PC-3 (cell line): ENCODE results near the gene SPATA33. TPM values are rescaled to one million over a fixed set of nuclear protein-coding genes. Genes with fewer than 3 reads are reported as not detected.
"Not testable (repeated sequence)": the region's sequence is repeated elsewhere in the genome, so short reads cannot be mapped to it uniquely, and the experiment has no call there.

Experiments used
- ATAC-seq: fragments of 200-7000 bp; cut with Tn5 transposase; 2 replicates; pipeline ENCODE4 v1.9.1; 2020; ENCODE audit warnings: mild to moderate bottlenecking, moderate library complexity
- BruUV-seq: library from RNA; stranded (reverse); fragments of 400-500 nt; replicated peaks from 2 replicates; lab custom pipeline; 2021; lab: Mats Ljungman, UMichigan
- CTCF ChIA-PET: fragments of 300-600 bp; sonication (Branson Sonifier 250); formaldehyde crosslinking; loops from one replicate; lab custom pipeline; 2022; ENCODE audit warnings: antibody characterized with exemption; lab: Charles Lee
- POLR2A ChIA-PET: fragments of 300-600 bp; sonication (Branson Sonifier 250); formaldehyde crosslinking; loops from one replicate; lab custom pipeline; 2022; ENCODE audit warnings: antibody characterized with exemption; ENCODE audit not compliant: unreplicated experiment; lab: Charles Lee
- DNase-seq: peaks from one replicate; pipeline ENCODE4 v3.0.0-alpha.2; 2015
- H2AFZ ChIP-seq: fragments of 300-600 bp; sonication (generic); 2 replicates; pipeline ENCODE4 v1.6.0; 2016; ENCODE audit warnings: antibody characterized with exemption, low read length
- H3F3A ChIP-seq: fragments of 300-600 bp; sonication (generic); one replicate; pipeline ENCODE4 v1.6.0; 2017; ENCODE audit warnings: antibody characterized with exemption, low read length, control low read depth, mild to moderate bottlenecking; ENCODE audit not compliant: unreplicated experiment
- H3K27ac ChIP-seq: fragments of 300-600 bp; sonication (generic); 2 replicates; pipeline ENCODE4 v1.5.1; 2016; ENCODE audit warnings: mild to moderate bottlenecking, low read length
- H3K27me3 ChIP-seq: fragments of 300-600 bp; sonication (generic); 2 replicates; pipeline ENCODE4 v1.6.1; 2016; ENCODE audit warnings: low read length, mixed read lengths
- H3K36me3 ChIP-seq: fragments of 300-600 bp; sonication (generic); 2 replicates; pipeline ENCODE4 v1.6.1; 2016; ENCODE audit warnings: low read depth, mixed run types, low read length, mixed read lengths
- H3K4me1 ChIP-seq: fragments of 300-600 bp; sonication (generic); 2 replicates; pipeline ENCODE4 v1.5.1; 2016; ENCODE audit warnings: low read length; ENCODE audit not compliant: insufficient read depth
- H3K4me2 ChIP-seq: fragments of 300-600 bp; sonication (generic); 2 replicates; pipeline ENCODE4 v1.6.0; 2016; ENCODE audit warnings: low read length
- H3K4me3 ChIP-seq: fragments of 300-600 bp; sonication (generic); 2 replicates; pipeline ENCODE4 v1.5.1; 2016; ENCODE audit warnings: mild to moderate bottlenecking, low read length, mixed read lengths
- H3K79me2 ChIP-seq: fragments of 300-600 bp; sonication (generic); 2 replicates; pipeline ENCODE4 v1.6.1; 2017; ENCODE audit warnings: low read length, mixed read lengths
- H3K9ac ChIP-seq: fragments of 300-600 bp; sonication (generic); 2 replicates; pipeline ENCODE4 v1.6.0; 2016; ENCODE audit warnings: mild to moderate bottlenecking, low read length
- H3K9me2 ChIP-seq: fragments of 300-600 bp; sonication (generic); replicated peaks from 2 replicates; pipeline ENCODE4 v1.6.1; 2016; ENCODE audit warnings: mixed run types, low read length, mixed read lengths
- H3K9me3 ChIP-seq: fragments of 300-600 bp; sonication (generic); 2 replicates; pipeline ENCODE4 v1.6.1; 2016; ENCODE audit warnings: low read length, mixed read lengths
- H4K20me1 ChIP-seq: fragments of 300-600 bp; sonication (generic); 2 replicates; pipeline ENCODE4 v1.6.1; 2016; ENCODE audit warnings: low read length, mixed read lengths
- EZH2 ChIP-seq: fragments of 300-600 bp; sonication (generic); IDR thresholded peaks from one replicate; pipeline ENCODE4 v1.6.1; 2017; ENCODE audit warnings: antibody characterized with exemption, mild to moderate bottlenecking, low read length; ENCODE audit not compliant: unreplicated experiment
- EZH2phosphoT487 ChIP-seq: fragments of 300-600 bp; sonication (generic); IDR thresholded peaks from 2 replicates; pipeline ENCODE4 v1.6.1; 2018; ENCODE audit warnings: mild to moderate bottlenecking, antibody characterized with exemption, low read length, borderline replicate concordance
- intact Hi-C: fragments of 100-400 bp; cut with micrococcal nuclease; formaldehyde crosslinking; loops from 2 replicates; pipeline ENCODE4 v1.9.0; 2023
- total RNA-seq: library from RNA; depleted of rRNA; stranded (reverse); fragments of >200 nt; gene quantifications from 2 replicates; pipeline ENCODE4 v1.2.3, GENCODE V29; 2014
- TF ChIP-seq, protein P1 (sequence below): fragments of 300-600 bp; sonication (generic); conservative IDR thresholded peaks from 2 replicates; pipeline ENCODE4 v1.5.1; 2017; ENCODE audit warnings: antibody characterized with exemption, low read depth, mild to moderate bottlenecking, low read length

Gene SPATA33
- total RNA-seq, 1 experiment from 2014 or later = 7.9 TPM

DNA sequence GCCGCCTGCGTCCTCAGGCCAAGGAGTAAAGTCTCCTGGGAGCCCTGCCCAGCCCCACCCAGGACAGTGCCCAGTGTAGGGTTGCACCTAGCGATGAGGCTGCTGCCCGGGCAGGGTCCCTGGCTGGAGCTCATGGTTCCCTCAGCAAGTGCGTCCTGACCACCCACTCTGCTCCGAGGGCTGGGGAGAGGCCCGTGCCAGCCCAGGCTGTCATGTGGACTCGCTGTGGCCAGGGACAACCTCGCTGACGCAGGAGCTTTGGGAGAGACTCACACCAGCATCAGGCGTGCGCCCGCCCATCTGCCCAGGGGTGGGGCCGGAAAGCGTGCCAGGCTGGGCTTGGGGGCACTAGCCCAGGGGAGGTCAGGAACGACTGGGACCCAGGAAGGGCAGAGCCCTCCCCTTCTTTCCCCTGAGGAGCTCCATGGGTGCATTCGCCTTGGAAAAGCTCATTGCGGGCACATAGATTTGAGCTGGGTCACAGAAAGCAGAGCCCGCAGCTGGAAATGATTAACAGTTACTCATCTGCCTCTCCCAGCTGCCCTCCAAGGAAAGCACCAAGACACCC, 24.5 kb upstream of the SPATA33 start:
- H3K79me2 ChIP-seq = no peaks in the 10 kb centered on the region
- H3K9me2 ChIP-seq = no peaks in the 10 kb centered on the region
- CTCF ChIA-PET = no interaction called here
- intact Hi-C loops = no loop called here
- no peaks in the 10 kb centered on the region for H4K20me1 ChIP-seq
- no TSS peak for BruUV-seq
- POLR2A ChIA-PET = no interaction called here
- DNase-seq (peak; percentile 84), ATAC-seq (peak; percentile 82)
- TF ChIP-seq, protein P1, sequence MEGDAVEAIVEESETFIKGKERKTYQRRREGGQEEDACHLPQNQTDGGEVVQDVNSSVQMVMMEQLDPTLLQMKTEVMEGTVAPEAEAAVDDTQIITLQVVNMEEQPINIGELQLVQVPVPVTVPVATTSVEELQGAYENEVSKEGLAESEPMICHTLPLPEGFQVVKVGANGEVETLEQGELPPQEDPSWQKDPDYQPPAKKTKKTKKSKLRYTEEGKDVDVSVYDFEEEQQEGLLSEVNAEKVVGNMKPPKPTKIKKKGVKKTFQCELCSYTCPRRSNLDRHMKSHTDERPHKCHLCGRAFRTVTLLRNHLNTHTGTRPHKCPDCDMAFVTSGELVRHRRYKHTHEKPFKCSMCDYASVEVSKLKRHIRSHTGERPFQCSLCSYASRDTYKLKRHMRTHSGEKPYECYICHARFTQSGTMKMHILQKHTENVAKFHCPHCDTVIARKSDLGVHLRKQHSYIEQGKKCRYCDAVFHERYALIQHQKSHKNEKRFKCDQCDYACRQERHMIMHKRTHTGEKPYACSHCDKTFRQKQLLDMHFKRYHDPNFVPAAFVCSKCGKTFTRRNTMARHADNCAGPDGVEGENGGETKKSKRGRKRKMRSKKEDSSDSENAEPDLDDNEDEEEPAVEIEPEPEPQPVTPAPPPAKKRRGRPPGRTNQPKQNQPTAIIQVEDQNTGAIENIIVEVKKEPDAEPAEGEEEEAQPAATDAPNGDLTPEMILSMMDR = no peak
- TF ChIP-seq EZH2phosphoT487 = peak; percentile 53; the same call in 1 of the 2 replicates
- H3K4me3 ChIP-seq = peak overlapping the region; percentile 18; the same call in 1 of the 2 replicates
- no peaks in the 10 kb centered on the region for H3K9me3 ChIP-seq
- peak overlapping the region; percentile 41 for H2AFZ ChIP-seq
- no peaks in the 10 kb centered on the region for H3F3A ChIP-seq
- H3K9ac ChIP-seq = no peak overlapping the region
- peak overlapping the region; percentile 28 for H3K27ac ChIP-seq
- peaks cover 16% of the 10 kb centered on the region for H3K4me1 ChIP-seq
- H3K4me2 ChIP-seq = peak overlapping the region; percentile 70
- peaks cover 3% of the 10 kb centered on the region; the same call in 1 of the 2 replicates for H3K27me3 ChIP-seq
- no peaks in the 10 kb centered on the region for H3K36me3 ChIP-seq

DNA sequence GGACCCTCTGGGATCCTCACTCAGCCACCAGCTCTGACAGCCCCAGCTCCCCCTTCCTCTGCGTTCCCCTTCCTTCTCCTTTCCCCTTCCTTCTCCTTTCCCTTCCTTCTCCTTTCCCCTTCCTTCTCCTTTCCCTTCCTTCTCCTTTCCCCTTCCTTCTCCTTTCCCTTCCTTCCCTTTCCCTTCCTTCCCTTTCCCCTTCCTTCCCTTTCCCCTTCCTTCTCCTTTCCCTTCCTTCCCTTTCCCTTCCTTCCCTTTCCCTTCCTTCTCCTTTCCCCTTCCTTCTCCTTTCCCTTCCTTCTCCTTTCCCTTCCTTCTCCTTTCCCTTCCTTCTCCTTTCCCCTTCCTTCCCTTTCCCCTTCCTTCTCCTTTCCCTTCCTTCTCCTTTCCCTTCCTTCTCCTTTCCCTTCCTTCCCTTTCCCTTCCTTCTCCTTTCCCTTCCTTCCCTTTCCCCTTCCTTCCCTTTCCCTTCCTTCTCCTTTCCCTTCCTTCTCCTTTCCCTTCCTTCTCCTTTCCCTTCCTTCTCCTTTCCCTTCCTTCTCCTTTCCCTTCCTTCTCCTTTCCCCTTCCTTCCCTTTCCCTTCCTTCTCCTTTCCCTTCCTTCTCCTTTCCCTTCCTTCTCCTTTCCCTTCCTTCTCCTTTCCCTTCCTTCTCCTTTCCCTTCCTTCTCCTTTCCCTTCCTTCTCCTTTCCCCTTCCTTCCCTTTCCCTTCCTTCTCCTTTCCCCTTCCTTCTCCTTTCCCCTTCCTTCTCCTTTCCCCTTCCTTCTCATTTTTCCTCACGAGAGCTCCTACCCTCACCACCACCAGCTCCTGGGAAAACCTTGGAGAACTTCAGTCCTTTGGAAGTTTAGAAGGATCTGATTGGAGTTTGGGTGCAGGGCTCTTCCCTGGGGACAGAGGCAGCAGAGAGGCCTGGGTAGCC, 22.9 kb upstream of the SPATA33 start:
- H3K4me2 ChIP-seq, H3K9ac ChIP-seq, BruUV-seq, H3K27me3 ChIP-seq, intact Hi-C loops, POLR2A ChIA-PET, H3K9me3 ChIP-seq, H3K79me2 ChIP-seq, ATAC-seq, H3K36me3 ChIP-seq, H2AFZ ChIP-seq, H3K27ac ChIP-seq, H3K4me3 ChIP-seq, DNase-seq, H3K9me2 ChIP-seq, H3F3A ChIP-seq, H4K20me1 ChIP-seq: not testable (repeated sequence)
- H3K4me1 ChIP-seq = peaks cover 16% of the 10 kb centered on the region
- CTCF ChIA-PET = interaction anchor here (0.6 kb wide), 1 partner anchor 37 kb away, joined by 4 read pairs; no protein-coding TSS in a partner anchor

DNA sequence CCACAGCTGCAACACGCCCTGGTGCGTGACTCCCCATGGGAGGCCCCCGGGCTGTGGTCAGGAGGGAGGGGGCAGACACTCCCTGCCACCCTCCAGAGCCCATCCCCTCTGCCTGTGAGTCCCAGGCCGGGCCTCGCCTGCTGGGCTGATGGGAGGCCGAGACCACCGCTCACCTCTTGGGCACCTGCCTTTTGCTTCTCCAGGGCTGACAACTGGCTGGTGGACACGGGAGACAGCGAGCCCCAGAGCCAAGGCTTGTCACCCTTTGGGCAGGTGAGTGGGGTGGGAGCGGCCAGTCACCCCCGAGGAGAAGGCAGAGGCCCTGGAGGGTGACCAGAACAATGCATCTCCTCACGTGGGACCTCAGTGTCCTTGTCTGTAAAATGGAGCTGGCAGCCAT, 21.0 kb upstream of the SPATA33 start:
- H3K27ac ChIP-seq = no peak overlapping the region
- CTCF ChIA-PET = no interaction called here
- ATAC-seq (no peak), DNase-seq (no peak)
- H3K79me2 ChIP-seq = no peaks in the 10 kb centered on the region
- intact Hi-C loops = no loop called here
- H3K36me3 ChIP-seq = no peaks in the 10 kb centered on the region
- TF ChIP-seq EZH2 (no peak), EZH2phosphoT487 (no peak)
- TF ChIP-seq, protein P1 = no peak
- H4K20me1 ChIP-seq = no peaks in the 10 kb centered on the region
- peaks cover 3% of the 10 kb centered on the region; the same call in 1 of the 2 replicates for H3K27me3 ChIP-seq
- peaks cover 16% of the 10 kb centered on the region for H3K4me1 ChIP-seq
- no peak overlapping the region for H2AFZ ChIP-seq
- H3F3A ChIP-seq = no peaks in the 10 kb centered on the region
- POLR2A ChIA-PET = no interaction called here
- no peaks in the 10 kb centered on the region for H3K9me2 ChIP-seq
- no peak overlapping the region for H3K4me3 ChIP-seq
- no peak overlapping the region for H3K4me2 ChIP-seq
- H3K9ac ChIP-seq = no peak overlapping the region
- no TSS peak for BruUV-seq
- H3K9me3 ChIP-seq = no peaks in the 10 kb centered on the region
